Measurements from ENCODE around the gene IMPDH2. TPM values are rescaled to one million over a fixed set of nuclear protein-coding genes. Genes with fewer than 3 reads are reported as not detected.

Gene IMPDH2
- total RNA-seq, 1 donor from 2014 or later, result 135 TPM

DNA sequence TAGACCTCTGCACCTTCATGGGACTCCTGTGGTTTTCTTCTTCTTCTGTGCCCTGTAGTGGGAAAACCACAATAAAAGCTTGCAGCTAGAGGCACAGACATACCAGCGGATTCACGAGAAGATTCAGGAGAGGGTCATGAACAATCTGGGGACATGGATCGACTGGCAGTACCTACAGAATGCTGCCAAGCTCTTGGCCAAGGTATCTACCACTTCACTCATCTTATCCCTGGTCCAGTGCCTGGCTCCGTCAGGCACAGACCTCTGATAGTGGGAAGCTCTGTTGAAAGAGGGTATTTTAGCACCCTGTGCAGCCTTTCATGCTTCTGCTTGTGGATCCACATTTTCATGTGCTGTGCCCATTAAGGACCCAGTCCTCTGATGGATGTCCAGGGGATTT is 48.9 kb downstream of the IMPDH2 start:
- DNase-seq (ENCODE audit: low read depth), result no peak

DNA sequence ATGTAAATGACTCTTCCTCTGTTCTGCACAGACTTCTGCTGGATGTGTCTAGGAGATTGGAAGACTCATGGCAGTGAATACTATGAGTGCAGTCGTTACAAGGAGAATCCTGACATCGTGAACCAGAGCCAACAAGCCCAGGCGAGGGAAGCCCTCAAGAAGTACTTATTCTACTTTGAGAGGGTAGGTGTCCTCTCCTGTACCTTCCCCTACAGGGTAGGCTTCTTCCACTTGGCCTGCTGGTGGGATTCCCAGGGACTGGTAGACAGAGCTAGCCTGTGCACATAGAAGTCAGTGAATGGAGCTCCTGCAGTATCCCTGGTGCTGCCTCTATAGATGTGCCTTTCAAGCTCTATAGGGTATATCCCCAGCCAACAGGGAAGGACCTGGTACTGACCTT is 49.7 kb downstream of the IMPDH2 start:
- DNase-seq (ENCODE audit: low read depth), result no peak

Other genes starting within 250 kb of the IMPDH2 start
- gene PRKAR2A, start 181.5 kb downstream of the IMPDH2 start, total RNA-seq, result 33.5 and 44.5 TPM in 2 replicates
- gene SLC25A20, start 130.5 kb downstream of the IMPDH2 start, total RNA-seq, result 22.4 and 23.4 TPM in 2 replicates
- gene ARIH2, start 110.6 kb downstream of the IMPDH2 start, total RNA-seq, result 63.2 and 79.8 TPM in 2 replicates
- gene P4HTM, start 39.2 kb downstream of the IMPDH2 start, total RNA-seq, result 22.7 and 47.1 TPM in 2 replicates
- 69.8 and 134 TPM in 2 replicates for gene WDR6, start 22.0 kb downstream of the IMPDH2 start, total RNA-seq
- 54.4 and 64.5 TPM in 2 replicates for gene DALRD3, start 10.8 kb downstream of the IMPDH2 start, total RNA-seq
- gene NDUFAF3, start 7.3 kb downstream of the IMPDH2 start, total RNA-seq, result 50.5 and 66.9 TPM in 2 replicates
- gene QRICH1, start 64.7 kb upstream of the IMPDH2 start, total RNA-seq, result 55.3 and 94.3 TPM in 2 replicates
- 316 and 381 TPM in 2 replicates for gene QARS1, start 75.4 kb upstream of the IMPDH2 start, total RNA-seq
- gene USP19, start 91.4 kb upstream of the IMPDH2 start, total RNA-seq, result 39.2 and 68.0 TPM in 2 replicates
- gene LAMB2, start 103.7 kb upstream of the IMPDH2 start, total RNA-seq, result 262 and 645 TPM in 2 replicates
- gene CCDC71, start 136.9 kb upstream of the IMPDH2 start, total RNA-seq, result 15.1 and 28.7 TPM in 2 replicates
- gene KLHDC8B, start 142.2 kb upstream of the IMPDH2 start, total RNA-seq, result 20.1 and 26.6 TPM in 2 replicates
- 1.6 and 3.6 TPM in 2 replicates for gene C3orf62, start 247.8 kb upstream of the IMPDH2 start, total RNA-seq

All from renal cortical epithelial cell (primary cell).